ENCODE results near the gene RBFOX2.

DNA sequence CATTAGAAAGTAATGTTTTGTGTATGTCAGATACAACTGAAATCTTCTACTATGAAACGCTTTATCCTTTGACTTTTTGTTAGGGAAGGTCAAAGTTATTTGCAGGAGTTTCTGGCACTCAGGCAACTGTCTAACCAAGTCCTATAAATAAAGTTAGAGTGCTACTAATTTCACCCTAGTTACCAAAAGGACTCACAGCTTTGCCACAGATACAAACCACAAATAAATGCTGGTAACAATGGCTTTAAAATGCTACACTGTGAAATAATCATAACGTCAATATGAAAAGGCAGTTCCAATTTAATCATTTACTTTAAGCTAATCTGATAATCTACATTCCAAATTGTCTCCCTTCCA lies 124.3 kb downstream of the RBFOX2 start:
- TF ChIP-seq, protein P1, sequence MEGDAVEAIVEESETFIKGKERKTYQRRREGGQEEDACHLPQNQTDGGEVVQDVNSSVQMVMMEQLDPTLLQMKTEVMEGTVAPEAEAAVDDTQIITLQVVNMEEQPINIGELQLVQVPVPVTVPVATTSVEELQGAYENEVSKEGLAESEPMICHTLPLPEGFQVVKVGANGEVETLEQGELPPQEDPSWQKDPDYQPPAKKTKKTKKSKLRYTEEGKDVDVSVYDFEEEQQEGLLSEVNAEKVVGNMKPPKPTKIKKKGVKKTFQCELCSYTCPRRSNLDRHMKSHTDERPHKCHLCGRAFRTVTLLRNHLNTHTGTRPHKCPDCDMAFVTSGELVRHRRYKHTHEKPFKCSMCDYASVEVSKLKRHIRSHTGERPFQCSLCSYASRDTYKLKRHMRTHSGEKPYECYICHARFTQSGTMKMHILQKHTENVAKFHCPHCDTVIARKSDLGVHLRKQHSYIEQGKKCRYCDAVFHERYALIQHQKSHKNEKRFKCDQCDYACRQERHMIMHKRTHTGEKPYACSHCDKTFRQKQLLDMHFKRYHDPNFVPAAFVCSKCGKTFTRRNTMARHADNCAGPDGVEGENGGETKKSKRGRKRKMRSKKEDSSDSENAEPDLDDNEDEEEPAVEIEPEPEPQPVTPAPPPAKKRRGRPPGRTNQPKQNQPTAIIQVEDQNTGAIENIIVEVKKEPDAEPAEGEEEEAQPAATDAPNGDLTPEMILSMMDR (IDR thresholded peaks at IDR 0.05): no peak
- no peak for TF ChIP-seq EZH2 (IDR thresholded peaks at IDR 0.05; ENCODE audit: borderline replicate concordance, insufficient read depth, low read depth, low read length, poor library complexity, severe bottlenecking)

All from B cell (primary cell).